Measurements from ENCODE around the gene DUSP8.

Gene DUSP8

DNA sequence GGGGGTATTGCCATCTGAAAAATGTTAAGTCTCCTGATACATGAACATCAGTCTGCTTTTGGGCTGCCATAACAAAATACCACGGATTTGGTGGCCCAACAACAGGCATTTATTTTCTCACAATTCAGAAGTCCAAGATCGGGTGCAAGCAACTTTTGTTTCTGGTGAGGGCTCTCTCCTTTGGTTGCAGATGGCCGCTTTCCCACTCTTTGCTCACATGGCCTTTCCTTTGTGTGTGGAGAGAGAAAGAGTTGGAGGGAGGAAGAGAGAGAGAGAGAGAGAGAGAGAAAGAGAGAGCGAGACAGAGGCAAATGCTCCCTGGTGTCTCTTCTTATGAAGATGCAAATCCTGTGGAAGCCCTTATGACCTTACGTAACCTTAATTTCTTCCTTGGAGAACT lies 28.6 kb upstream of the DUSP8 start:
- TF ChIP-seq, protein P1, sequence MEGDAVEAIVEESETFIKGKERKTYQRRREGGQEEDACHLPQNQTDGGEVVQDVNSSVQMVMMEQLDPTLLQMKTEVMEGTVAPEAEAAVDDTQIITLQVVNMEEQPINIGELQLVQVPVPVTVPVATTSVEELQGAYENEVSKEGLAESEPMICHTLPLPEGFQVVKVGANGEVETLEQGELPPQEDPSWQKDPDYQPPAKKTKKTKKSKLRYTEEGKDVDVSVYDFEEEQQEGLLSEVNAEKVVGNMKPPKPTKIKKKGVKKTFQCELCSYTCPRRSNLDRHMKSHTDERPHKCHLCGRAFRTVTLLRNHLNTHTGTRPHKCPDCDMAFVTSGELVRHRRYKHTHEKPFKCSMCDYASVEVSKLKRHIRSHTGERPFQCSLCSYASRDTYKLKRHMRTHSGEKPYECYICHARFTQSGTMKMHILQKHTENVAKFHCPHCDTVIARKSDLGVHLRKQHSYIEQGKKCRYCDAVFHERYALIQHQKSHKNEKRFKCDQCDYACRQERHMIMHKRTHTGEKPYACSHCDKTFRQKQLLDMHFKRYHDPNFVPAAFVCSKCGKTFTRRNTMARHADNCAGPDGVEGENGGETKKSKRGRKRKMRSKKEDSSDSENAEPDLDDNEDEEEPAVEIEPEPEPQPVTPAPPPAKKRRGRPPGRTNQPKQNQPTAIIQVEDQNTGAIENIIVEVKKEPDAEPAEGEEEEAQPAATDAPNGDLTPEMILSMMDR (IDR thresholded peaks at IDR 0.05) = no peak

DNA sequence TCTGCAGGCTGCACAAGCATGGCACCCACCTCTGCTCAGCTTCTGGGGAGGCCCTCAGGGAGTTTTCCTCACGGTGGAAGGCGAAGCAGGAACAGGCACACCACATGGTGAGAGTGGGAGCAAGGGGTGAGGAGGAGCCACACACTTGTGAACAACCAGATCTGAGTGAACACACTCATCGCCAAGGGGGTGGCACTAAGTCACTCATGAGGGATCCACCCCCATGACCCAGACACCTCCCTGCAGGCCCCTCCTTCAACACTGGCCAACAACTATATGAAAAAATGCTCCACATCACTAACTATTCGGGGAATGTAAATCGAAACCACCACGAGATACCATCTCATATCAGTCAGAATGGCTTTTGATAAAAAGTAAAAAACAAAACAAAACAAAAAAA lies 26.7 kb upstream of the DUSP8 start:
- TF ChIP-seq, protein P1 (IDR thresholded peaks at IDR 0.05) = no peak

DNA sequence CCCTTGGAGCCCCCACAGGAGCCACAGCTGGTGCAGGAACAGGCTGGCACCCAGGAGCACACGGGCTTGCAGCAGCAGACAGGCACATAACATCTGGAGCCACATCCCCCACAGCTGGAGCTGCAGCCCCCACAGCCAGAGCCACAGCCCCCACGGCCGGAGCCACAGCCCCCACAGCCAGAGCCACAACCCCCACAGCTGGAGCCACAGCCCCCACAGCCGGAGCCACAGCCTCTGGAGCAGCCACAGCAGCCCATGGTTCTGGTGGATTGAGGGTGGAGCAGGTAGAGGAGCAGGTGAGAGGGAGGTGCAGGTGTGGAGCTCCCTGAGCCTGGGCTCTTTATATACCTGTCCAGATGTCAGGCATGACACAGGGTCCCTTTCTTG lies 25.9 kb upstream of the DUSP8 start, which contains the start of gene KRTAP5-2:
Gene KRTAP5-2 (minus strand): TSS at position 301 of the 387 bp plus-strand sequence. CDS start 44 bp downstream, at position 257.
- TF ChIP-seq, protein P1 (IDR thresholded peaks at IDR 0.05) = no peak

DNA sequence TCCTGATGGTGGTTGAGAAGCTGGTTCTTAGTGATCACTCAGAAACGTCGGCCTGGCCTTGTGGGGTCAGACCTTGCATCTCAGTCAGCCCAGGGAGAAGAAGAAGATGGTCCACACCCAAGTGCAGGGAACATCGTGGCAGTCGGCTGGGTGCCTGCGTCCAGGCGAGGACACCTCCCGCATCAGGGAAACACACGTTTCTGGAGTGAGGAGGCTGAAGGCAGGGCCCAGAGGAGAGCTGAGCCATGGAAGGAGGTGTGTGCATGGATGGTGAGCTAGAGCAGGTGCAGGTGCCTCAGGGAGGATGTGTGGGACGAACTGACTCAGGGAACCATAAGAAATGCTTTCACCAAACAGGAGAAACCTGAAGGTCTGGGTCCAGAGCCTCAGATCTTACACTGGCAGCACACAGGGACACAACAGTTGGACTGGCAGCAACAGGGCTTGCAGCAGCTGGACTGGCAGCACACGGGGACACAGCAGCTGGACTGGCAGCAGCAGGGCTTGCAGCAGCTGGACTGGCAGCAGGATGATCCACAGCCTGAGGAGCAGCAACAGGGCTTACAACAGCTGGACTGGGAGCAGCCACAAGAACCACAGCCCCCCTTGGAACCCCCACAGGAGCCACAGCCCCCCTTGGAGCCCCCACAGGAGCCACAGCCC lies 25.4 kb upstream of the DUSP8 start:
- TF ChIP-seq, protein P1 (IDR thresholded peaks at IDR 0.05) = no peak

DNA sequence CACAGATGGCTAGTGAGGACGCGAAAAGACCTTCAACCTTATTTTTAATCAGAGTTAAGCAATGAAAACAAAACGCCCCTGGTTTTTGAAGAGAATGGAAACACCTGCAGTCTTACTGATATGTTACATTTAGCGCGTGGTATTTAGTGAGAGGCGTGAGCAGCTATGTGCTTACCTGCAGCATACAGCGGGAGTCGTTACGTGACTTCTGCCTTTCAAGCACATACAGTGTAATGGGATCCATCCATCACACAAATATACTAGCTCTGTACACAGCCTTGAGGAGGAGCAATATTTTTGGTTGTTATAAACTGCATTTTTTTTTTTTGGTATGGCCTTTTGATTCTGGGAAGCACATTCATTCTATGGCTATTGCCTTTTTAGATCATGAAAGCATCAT lies 20.6 kb upstream of the DUSP8 start:
- TF ChIP-seq, protein P1 (IDR thresholded peaks at IDR 0.05) = no peak

DNA sequence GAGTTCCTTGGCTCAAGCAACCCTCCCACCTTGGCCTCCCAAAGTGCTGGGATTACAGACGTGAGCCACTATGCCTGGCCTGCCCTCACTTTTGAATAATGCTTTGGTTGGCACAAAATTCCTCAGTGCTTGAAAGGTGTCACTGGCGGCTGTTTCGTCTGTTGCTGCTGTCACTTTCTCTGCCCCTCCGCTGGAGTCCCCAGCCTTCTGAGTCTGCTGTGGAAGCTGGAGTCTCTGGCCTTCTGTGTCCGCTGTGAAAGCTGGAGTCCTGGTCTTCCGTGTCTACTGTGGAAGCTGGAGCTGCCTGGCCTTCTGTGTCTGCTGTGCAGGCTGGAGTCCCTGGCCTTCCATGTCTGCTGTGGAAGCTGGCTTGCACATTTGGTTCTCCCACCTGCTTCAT lies 17.9 kb upstream of the DUSP8 start:
- TF ChIP-seq, protein P1 (IDR thresholded peaks at IDR 0.05) = no peak

DNA sequence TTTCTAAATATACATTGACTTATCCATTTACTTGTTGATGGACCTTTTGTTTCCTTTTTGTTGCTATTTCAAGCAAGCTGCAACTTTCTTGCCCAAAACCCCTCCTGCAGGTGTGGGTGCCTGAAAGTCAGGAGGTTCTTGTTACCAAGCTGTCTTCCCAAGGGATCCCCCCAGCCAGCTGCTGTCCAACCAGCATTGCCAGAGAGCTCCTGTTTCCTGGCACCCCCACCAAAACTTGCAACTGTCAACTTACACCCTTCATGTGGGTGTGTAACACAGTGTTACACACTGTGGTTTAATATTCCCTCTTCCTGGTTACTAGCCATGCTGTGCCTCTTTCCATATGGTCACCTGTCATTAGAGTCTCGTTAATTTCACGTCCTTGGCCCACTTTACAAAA lies 14.6 kb upstream of the DUSP8 start:
- TF ChIP-seq, protein P1 (IDR thresholded peaks at IDR 0.05) = no peak

Measured in LNCAP (cell line).